Measurements from ENCODE around the gene MUC2. TPM values are rescaled to one million over a fixed set of nuclear protein-coding genes. Genes with fewer than 3 reads are reported as not detected.

MUC2 gene
- total RNA-seq, 1 donor from 2014 or later, result 0.07 TPM

- DNase-seq (ENCODE audit: low spot score in 2 of 2, unreplicated experiment in 2 of 2), result no peak
- Mint-ChIP-seq H3K27me3 (ENCODE audit: low read depth) (peaks cover 16% of the 10 kb centered on the region), H3K36me3 (no peaks in the 10 kb centered on the region), H3K4me3 (no peak overlapping the region), H3K27ac (no peak overlapping the region), H3K4me1 (no peaks in the 10 kb centered on the region), H3K9me3 (peaks cover 6% of the 10 kb centered on the region)
- TF ChIP-seq CTCF (IDR thresholded peaks at IDR 0.05; ENCODE audit: unreplicated experiment), result no peak
These were observed 30.5 kb upstream of the MUC2 start for GRCh38 chr11:1044160-1044559.

- Mint-ChIP-seq H3K27ac (no peak overlapping the region), H3K4me1 (no peaks in the 10 kb centered on the region), H3K36me3 (no peaks in the 10 kb centered on the region), H3K27me3 (ENCODE audit: low read depth) (peaks cover 16% of the 10 kb centered on the region), H3K4me3 (no peak overlapping the region), H3K9me3 (peaks cover 6% of the 10 kb centered on the region)
- TF ChIP-seq CTCF (IDR thresholded peaks at IDR 0.05; ENCODE audit: unreplicated experiment), result no peak
- no peak for DNase-seq (ENCODE audit: low spot score in 2 of 2, unreplicated experiment in 2 of 2)
These were observed 27.0 kb upstream of the MUC2 start for GRCh38 chr11:1047595-1048156.

- Mint-ChIP-seq H3K27me3 (ENCODE audit: low read depth) (peaks cover 16% of the 10 kb centered on the region), H3K27ac (no peak overlapping the region), H3K4me1 (no peaks in the 10 kb centered on the region), H3K36me3 (no peaks in the 10 kb centered on the region), H3K9me3 (peaks cover 6% of the 10 kb centered on the region), H3K4me3 (no peak overlapping the region)
- TF ChIP-seq CTCF (IDR thresholded peaks at IDR 0.05; ENCODE audit: unreplicated experiment), result no peak
- DNase-seq (ENCODE audit: low spot score in 2 of 2, unreplicated experiment in 2 of 2), result no peak
These were observed 26.2 kb upstream of the MUC2 start for GRCh38 chr11:1048375-1049070.

- no peaks in the 10 kb centered on the region for H3K4me1 Mint-ChIP-seq
- H3K27ac Mint-ChIP-seq, result no peak overlapping the region
- H3K27me3 Mint-ChIP-seq (ENCODE audit: low read depth), result peaks cover 16% of the 10 kb centered on the region
- H3K36me3 Mint-ChIP-seq, result no peaks in the 10 kb centered on the region
- no peak overlapping the region for H3K4me3 Mint-ChIP-seq
- no peak for TF ChIP-seq CTCF (IDR thresholded peaks at IDR 0.05; ENCODE audit: unreplicated experiment)
- DNase-seq (ENCODE audit: low spot score in 2 of 2, unreplicated experiment in 2 of 2), result no peak
- H3K9me3 Mint-ChIP-seq, result peaks cover 6% of the 10 kb centered on the region
These were observed 25.6 kb upstream of the MUC2 start for GRCh38 chr11:1049071-1049405.

- H3K27ac Mint-ChIP-seq, result no peak overlapping the region
- H3K27me3 Mint-ChIP-seq (ENCODE audit: low read depth), result peaks cover 16% of the 10 kb centered on the region
- TF ChIP-seq CTCF (IDR thresholded peaks at IDR 0.05; ENCODE audit: unreplicated experiment), result no peak
- H3K4me3 Mint-ChIP-seq, result no peak overlapping the region
- peaks cover 6% of the 10 kb centered on the region for H3K9me3 Mint-ChIP-seq
- H3K36me3 Mint-ChIP-seq, result no peaks in the 10 kb centered on the region
- DNase-seq (ENCODE audit: low spot score in 2 of 2, unreplicated experiment in 2 of 2), result no peak
- no peaks in the 10 kb centered on the region for H3K4me1 Mint-ChIP-seq
These were observed 25.2 kb upstream of the MUC2 start for GRCh38 chr11:1049431-1049891.
